HCT116 (cell line): ENCODE data around the gene RBM33. TPM values are rescaled to one million over a fixed set of nuclear protein-coding genes. Genes with fewer than 3 reads are reported as not detected.

ENCODE experiments used
- ATAC-seq: fragments of 200-7000 bp; cut with Tn5 transposase; 2 replicates; pipeline ENCODE4 v1.9.1; 2020; ENCODE audit warnings: mild to moderate bottlenecking, moderate library complexity
- BruUV-seq: library from RNA; stranded (reverse); fragments of 400-500 nt; replicated peaks from 2 replicates; lab custom pipeline; 2021; lab: Mats Ljungman, UMichigan
- CTCF ChIA-PET: fragments of 300-600 bp; sonication (Branson Sonifier 250); formaldehyde crosslinking; loops from one replicate; lab custom pipeline; 2021; ENCODE audit warnings: antibody characterized with exemption; lab: Charles Lee
- POLR2A ChIA-PET: fragments of 300-600, 350-600 bp; sonication (Branson Sonifier 250); formaldehyde crosslinking; loops from one replicate; lab custom pipeline; 2021; ENCODE audit warnings: antibody characterized with exemption; lab: Charles Lee
- RAD21 ChIA-PET, 2 experiments: fragments of 300-600 bp; sonication (Branson Sonifier 250); formaldehyde crosslinking; loops; one replicate each; lab custom pipeline; 2023; ENCODE audit warnings: low total read pairs in 2 of 2; ENCODE audit not compliant: uncharacterized antibody in 2 of 2, unreplicated experiment in 2 of 2, low non-redundant PET in 1 of 2; lab: Charles Lee
- DNase-seq: peaks from one replicate; pipeline ENCODE4 v3.0.0-alpha.2; 2010; ENCODE audit warnings: low read depth, low spot score
- H2AFZ ChIP-seq: fragments of 200-600 bp; shearing (Covaris generic), sonication (generic); 2 replicates; pipeline ENCODE4 v1.6.1; 2017; ENCODE audit warnings: low read depth, mixed run types, mixed read lengths, antibody characterized with exemption, low read length; ENCODE audit not compliant: poor library complexity, severe bottlenecking
- H3K27ac ChIP-seq: 2 replicates; pipeline ENCODE4 v1.5.1; 2012; ENCODE audit warnings: low read depth, low read length
- H3K27me3 ChIP-seq: fragments of 200-600 bp; sonication (generic); 2 replicates; pipeline ENCODE4 v1.6.1; 2016; ENCODE audit warnings: mixed run types, low read length, mixed read lengths; ENCODE audit not compliant: insufficient read depth
- H3K36me3 ChIP-seq, 2 experiments: fragments of 200-500 bp in 1 of 2; fragments of 200-600 bp in 1 of 2; sonication (Bioruptor generic) in 1 of 2; sonication (generic) in 1 of 2; 2 replicates each; pipeline versions ENCODE4 v1.5.1 to v1.6.1; 2014 to 2016; ENCODE audit warnings: low read length in 2 of 2, inconsistent platforms in 1 of 2, mixed read lengths in 1 of 2, mixed run types in 1 of 2; ENCODE audit not compliant: insufficient read depth in 2 of 2, control insufficient read depth in 1 of 2
- H3K4me1 ChIP-seq, 2 experiments: fragments of 200-600 bp in 1 of 2; sonication (generic) in 1 of 2; 2 replicates each; pipeline versions ENCODE4 v1.5.1 to v1.6.1; 2012 to 2017; ENCODE audit warnings: low read length in 2 of 2, inconsistent platforms in 1 of 2, mild to moderate bottlenecking in 1 of 2, mixed read lengths in 1 of 2, mixed run types in 1 of 2, moderate library complexity in 1 of 2; ENCODE audit not compliant: insufficient read depth in 2 of 2, control insufficient read depth in 1 of 2
- H3K4me2 ChIP-seq: fragments of 200-600 bp; sonication (generic); 2 replicates; pipeline ENCODE4 v1.6.1; 2017; ENCODE audit warnings: mixed run types, low read length, mixed read lengths
- H3K4me3 ChIP-seq, 2 experiments: fragments of 200-600 bp in 1 of 2; sonication (generic) in 1 of 2; replicated peaks in 1 of 2; 2 replicates each; pipeline ENCODE4 v1.5.1; 2011 to 2016; ENCODE audit warnings: low read length in 2 of 2, control low read depth in 1 of 2, low read depth in 1 of 2, mild to moderate bottlenecking in 1 of 2, mixed read lengths in 1 of 2, mixed run types in 1 of 2
- H3K79me2 ChIP-seq: fragments of 200-600 bp; sonication (generic); 2 replicates; pipeline ENCODE4 v1.6.1; 2017; ENCODE audit warnings: mild to moderate bottlenecking, mixed run types, low read length, moderate library complexity, mixed read lengths; ENCODE audit not compliant: insufficient read depth
- H3K9ac ChIP-seq: fragments of 200-600 bp; sonication (generic); 2 replicates; pipeline ENCODE4 v1.6.1; 2016; ENCODE audit warnings: low read length, mixed read lengths
- H3K9me2 ChIP-seq: fragments of 200-600 bp; sonication (generic), shearing (Covaris generic); 2 replicates; pipeline ENCODE4 v1.6.1; 2017; ENCODE audit warnings: mixed run types, mild to moderate bottlenecking, moderate library complexity; ENCODE audit not compliant: insufficient read depth
- H3K9me3 ChIP-seq, 2 experiments: fragments of 200-500 bp in 1 of 2; fragments of 200-600 bp in 1 of 2; sonication (Bioruptor generic) in 1 of 2; sonication (generic) in 1 of 2; 2 replicates each; pipeline ENCODE4 v1.6.1; 2014 to 2017; ENCODE audit warnings: low read length in 2 of 2, mixed read lengths in 2 of 2, inconsistent platforms in 1 of 2, low read depth in 1 of 2, mild to moderate bottlenecking in 1 of 2, mixed run types in 1 of 2, moderate library complexity in 1 of 2; ENCODE audit not compliant: control insufficient read depth in 1 of 2, insufficient read depth in 1 of 2
- H4K20me1 ChIP-seq: fragments of 200-600 bp; sonication (generic), shearing (Covaris generic); 2 replicates; pipeline ENCODE4 v1.6.1; 2017; ENCODE audit warnings: mixed run types, mild to moderate bottlenecking, moderate library complexity; ENCODE audit not compliant: insufficient read depth
- CBX3 ChIP-seq: IDR thresholded peaks from 2 replicates; pipeline ENCODE4 v1.6.1; 2012; ENCODE audit warnings: low read depth
- CEBPB ChIP-seq: IDR thresholded peaks from 2 replicates; pipeline ENCODE4 v1.6.1; 2012; ENCODE audit warnings: low read depth
- EGR1 ChIP-seq: IDR thresholded peaks from 2 replicates; pipeline ENCODE4 v1.6.1; 2012; ENCODE audit warnings: low read depth
- ELF1 ChIP-seq: IDR thresholded peaks from 2 replicates; pipeline ENCODE4 v1.6.1; 2012; ENCODE audit warnings: low read depth, borderline replicate concordance
- EZH2 ChIP-seq: fragments of 200-600 bp; sonication (generic); IDR thresholded peaks from 2 replicates; pipeline ENCODE4 v1.6.1; 2017; ENCODE audit warnings: antibody characterized with exemption, mixed run types
- EZH2phosphoT487 ChIP-seq: fragments of 200-600 bp; IDR thresholded peaks from 2 replicates; pipeline ENCODE4 v1.6.1; 2018; ENCODE audit warnings: antibody characterized with exemption, borderline replicate concordance
- JUND ChIP-seq: IDR thresholded peaks from 2 replicates; pipeline ENCODE4 v1.6.1; 2012
- POLR2A ChIP-seq: IDR thresholded peaks from 2 replicates; pipeline ENCODE4 v1.7.0; 2011; ENCODE audit warnings: borderline replicate concordance; ENCODE audit not compliant: insufficient read depth, insufficient read length; ENCODE audit errors: extremely low read depth
- POLR2AphosphoS5 ChIP-seq: IDR thresholded peaks from 2 replicates; pipeline ENCODE4 v1.6.1; 2011; ENCODE audit warnings: mild to moderate bottlenecking, low read depth, low read length, moderate library complexity
- RAD21 ChIP-seq: IDR thresholded peaks from 2 replicates; pipeline ENCODE4 v1.6.1; 2012; ENCODE audit warnings: low read depth, mild to moderate bottlenecking
- SIN3A ChIP-seq: IDR thresholded peaks from 2 replicates; pipeline ENCODE4 v1.6.1; 2012; ENCODE audit warnings: low read depth
- SP1 ChIP-seq: IDR thresholded peaks from 2 replicates; pipeline ENCODE4 v1.6.1; 2012; ENCODE audit warnings: low read depth
- SRF ChIP-seq: IDR thresholded peaks from 2 replicates; pipeline ENCODE4 v1.6.1; 2012; ENCODE audit warnings: low read depth
- TCF7L2 ChIP-seq: IDR thresholded peaks from 2 replicates; pipeline ENCODE4 v1.7.0; 2011; ENCODE audit warnings: borderline replicate concordance, inconsistent platforms; ENCODE audit not compliant: insufficient read depth, insufficient read length; ENCODE audit errors: extremely low read depth
- ZFX ChIP-seq: fragments of 450-650 bp; IDR thresholded peaks from 2 replicates; pipeline ENCODE4 v1.6.1; 2017
- ZNF274 ChIP-seq: fragments of 200-500 bp; sonication (Bioruptor generic); IDR thresholded peaks from 2 replicates; pipeline ENCODE4 v1.6.1; 2014; ENCODE audit warnings: mild to moderate bottlenecking, low read depth, low read length, inconsistent platforms
- intact Hi-C: fragments of 100-400 bp; cut with micrococcal nuclease; formaldehyde crosslinking; loops from 2 replicates; pipeline ENCODE4 v1.10.0; 2022
- total RNA-seq: library from RNA; stranded (reverse); gene quantifications from one replicate; pipeline ENCODE4 v1.2.1, GENCODE V29; 2021; ENCODE audit not compliant: unreplicated experiment
- TF ChIP-seq, protein P1 (sequence below): IDR thresholded peaks from 2 replicates; pipeline ENCODE4 v1.6.1; 2012
- TF ChIP-seq, protein P2 (sequence below): IDR thresholded peaks from 2 replicates; pipeline ENCODE4 v1.6.1; 2012; ENCODE audit warnings: low read depth

The RBM33 gene
- total RNA-seq, 1 experiment from 2014 or later = 64.3 TPM

DNA sequence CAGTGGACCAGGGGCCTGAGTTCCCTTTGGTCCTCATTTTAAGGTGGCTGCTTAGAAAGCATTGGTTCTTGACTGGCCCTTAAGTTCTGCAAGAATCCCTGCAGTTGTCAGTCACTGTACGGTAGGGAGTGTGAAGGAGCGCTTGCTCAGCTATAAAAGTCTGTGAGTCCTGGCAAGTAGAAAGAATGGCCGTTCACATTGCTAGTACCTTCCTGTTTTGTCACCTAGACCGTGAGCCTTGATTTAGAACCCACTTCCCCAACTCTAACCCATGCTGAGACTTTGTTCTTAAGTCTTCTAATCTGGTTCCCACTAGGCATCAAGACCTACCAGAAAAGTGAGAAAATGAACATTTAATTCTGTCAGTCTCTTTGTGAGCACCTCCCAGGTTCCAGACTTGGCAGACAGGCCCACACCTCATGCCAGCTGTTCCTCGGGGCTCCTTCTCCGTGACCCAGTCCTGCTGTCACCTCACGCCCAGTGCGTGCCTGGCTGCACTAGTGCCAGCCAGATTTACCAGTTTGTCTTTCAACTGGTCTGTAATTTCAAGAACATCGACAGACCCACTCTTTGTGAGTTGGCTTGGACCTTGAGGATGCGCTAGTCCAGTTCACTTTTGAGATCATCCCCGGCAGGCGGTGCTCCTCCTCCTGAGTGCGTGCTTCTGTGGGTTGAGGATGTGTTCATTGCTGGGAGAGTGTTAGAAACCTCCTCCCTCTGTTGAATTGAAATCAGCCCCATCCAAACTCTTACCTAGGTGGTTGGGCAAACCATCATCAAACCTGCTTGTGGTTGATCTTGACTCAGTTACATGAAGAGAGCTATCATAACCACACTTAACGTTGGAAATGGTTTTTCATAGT lies 89.4 kb downstream of the RBM33 start:
- no peaks in the 10 kb centered on the region for H3K9me3 ChIP-seq
- ATAC-seq = no peak
- no peak overlapping the region for H3K4me3 ChIP-seq
- H3K27ac ChIP-seq = no peak overlapping the region
- no peaks in the 10 kb centered on the region for H3K27me3 ChIP-seq
- DNase-seq = no peak
- peaks cover 2 to 9% of the 10 kb centered on the region in 2 experiments; a peak in 2 of 4 replicates for H3K36me3 ChIP-seq
- no peaks in the 10 kb centered on the region for H3K4me1 ChIP-seq
- RAD21 ChIA-PET = no interaction called here
- no peak overlapping the region for H2AFZ ChIP-seq
- CTCF ChIA-PET = no interaction called here
- no peak overlapping the region for H3K4me2 ChIP-seq
- TF ChIP-seq TCF7L2 (no peak), CEBPB (no peak), POLR2AphosphoS5 (no peak), EZH2 (no peak), SP1 (no peak), ZFX (no peak), SRF (no peak), ELF1 (no peak), POLR2A (no peak), JUND (no peak), ZNF274 (no peak), EGR1 (no peak), SIN3A (no peak), EZH2phosphoT487 (no peak), CBX3 (no peak), RAD21 (no peak)
- TF ChIP-seq, protein P1, sequence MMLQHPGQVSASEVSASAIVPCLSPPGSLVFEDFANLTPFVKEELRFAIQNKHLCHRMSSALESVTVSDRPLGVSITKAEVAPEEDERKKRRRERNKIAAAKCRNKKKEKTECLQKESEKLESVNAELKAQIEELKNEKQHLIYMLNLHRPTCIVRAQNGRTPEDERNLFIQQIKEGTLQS = no peak
- TF ChIP-seq, protein P2, sequence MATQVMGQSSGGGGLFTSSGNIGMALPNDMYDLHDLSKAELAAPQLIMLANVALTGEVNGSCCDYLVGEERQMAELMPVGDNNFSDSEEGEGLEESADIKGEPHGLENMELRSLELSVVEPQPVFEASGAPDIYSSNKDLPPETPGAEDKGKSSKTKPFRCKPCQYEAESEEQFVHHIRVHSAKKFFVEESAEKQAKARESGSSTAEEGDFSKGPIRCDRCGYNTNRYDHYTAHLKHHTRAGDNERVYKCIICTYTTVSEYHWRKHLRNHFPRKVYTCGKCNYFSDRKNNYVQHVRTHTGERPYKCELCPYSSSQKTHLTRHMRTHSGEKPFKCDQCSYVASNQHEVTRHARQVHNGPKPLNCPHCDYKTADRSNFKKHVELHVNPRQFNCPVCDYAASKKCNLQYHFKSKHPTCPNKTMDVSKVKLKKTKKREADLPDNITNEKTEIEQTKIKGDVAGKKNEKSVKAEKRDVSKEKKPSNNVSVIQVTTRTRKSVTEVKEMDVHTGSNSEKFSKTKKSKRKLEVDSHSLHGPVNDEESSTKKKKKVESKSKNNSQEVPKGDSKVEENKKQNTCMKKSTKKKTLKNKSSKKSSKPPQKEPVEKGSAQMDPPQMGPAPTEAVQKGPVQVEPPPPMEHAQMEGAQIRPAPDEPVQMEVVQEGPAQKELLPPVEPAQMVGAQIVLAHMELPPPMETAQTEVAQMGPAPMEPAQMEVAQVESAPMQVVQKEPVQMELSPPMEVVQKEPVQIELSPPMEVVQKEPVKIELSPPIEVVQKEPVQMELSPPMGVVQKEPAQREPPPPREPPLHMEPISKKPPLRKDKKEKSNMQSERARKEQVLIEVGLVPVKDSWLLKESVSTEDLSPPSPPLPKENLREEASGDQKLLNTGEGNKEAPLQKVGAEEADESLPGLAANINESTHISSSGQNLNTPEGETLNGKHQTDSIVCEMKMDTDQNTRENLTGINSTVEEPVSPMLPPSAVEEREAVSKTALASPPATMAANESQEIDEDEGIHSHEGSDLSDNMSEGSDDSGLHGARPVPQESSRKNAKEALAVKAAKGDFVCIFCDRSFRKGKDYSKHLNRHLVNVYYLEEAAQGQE = no peak
- POLR2A ChIA-PET = no interaction called here
- intact Hi-C loops = no loop called here
- no TSS peak for BruUV-seq
- no peak overlapping the region for H3K9ac ChIP-seq
- H3K9me2 ChIP-seq = no peaks in the 10 kb centered on the region
- peaks cover 28% of the 10 kb centered on the region; the same call in 1 of the 2 replicates for H3K79me2 ChIP-seq
- no peaks in the 10 kb centered on the region for H4K20me1 ChIP-seq
